H1 (cell line): ENCODE results near the gene L3MBTL4. TPM values are rescaled to one million over a fixed set of nuclear protein-coding genes. Genes with fewer than 3 reads are reported as not detected.

Experiments used
- CTCF ChIA-PET: fragments of 300-600 bp; sonication (Branson Sonifier 250); formaldehyde crosslinking; loops from one replicate; lab custom pipeline; 2021; ENCODE audit not compliant: partially characterized antibody; lab: Charles Lee
- POLR2A ChIA-PET: fragments of 300-600 bp; sonication (Branson Sonifier 250); formaldehyde crosslinking; loops from one replicate; lab custom pipeline; 2021; ENCODE audit warnings: inconsistent platforms; ENCODE audit not compliant: partially characterized antibody; lab: Charles Lee
- DNase-seq, 2 experiments: peaks; one replicate each; pipeline versions ENCODE4 v3.0.0 to v3.0.0-alpha.2; 2010 to 2022; ENCODE audit warnings: low spot score in 2 of 2, low read depth in 1 of 2, mixed read lengths in 1 of 2
- FAIRE-seq: peaks from 2 replicates; lab custom pipeline; 2011; peaks lifted over from hg19 to GRCh38; lab: Jason Lieb, UNC
- H2AFZ ChIP-seq: 2 replicates; pipeline ENCODE4 v1.8.1; 2012; ENCODE audit warnings: low read length, inconsistent platforms
- H2AK5ac ChIP-seq: 2 replicates; pipeline ENCODE4 v1.6.1; 2013; ENCODE audit warnings: low read depth, low read length
- H2BK120ac ChIP-seq: replicated peaks from 2 replicates; pipeline ENCODE3; 2013; ENCODE audit warnings: low read depth, low read length, inconsistent platforms
- H2BK12ac ChIP-seq: 2 replicates; pipeline ENCODE4 v1.6.1; 2013; ENCODE audit warnings: low read depth, low read length
- H2BK15ac ChIP-seq: 2 replicates; pipeline ENCODE4 v1.6.1; 2013; ENCODE audit warnings: low read length
- H2BK20ac ChIP-seq: 2 replicates; pipeline ENCODE4 v1.6.1; 2013; ENCODE audit warnings: low read length
- H2BK5ac ChIP-seq: 2 replicates; pipeline ENCODE4 v1.6.1; 2013; ENCODE audit warnings: low read depth, low read length
- H3K14ac ChIP-seq: 2 replicates; pipeline ENCODE4 v1.6.1; 2013; ENCODE audit warnings: inconsistent platforms; ENCODE audit not compliant: insufficient read length
- H3K18ac ChIP-seq: 2 replicates; pipeline ENCODE4 v1.6.1; 2013; ENCODE audit warnings: low read length; ENCODE audit errors: extremely low read depth
- H3K23ac ChIP-seq: 2 replicates; pipeline ENCODE4 v1.6.1; 2013; ENCODE audit warnings: inconsistent platforms; ENCODE audit not compliant: insufficient read length
- H3K23me2 ChIP-seq: 2 replicates; pipeline ENCODE4 v1.6.1; 2013; ENCODE audit warnings: low read depth, low read length
- H3K27ac ChIP-seq: 2 replicates; pipeline ENCODE4 v1.6.1; 2011; ENCODE audit warnings: low read depth, low read length, inconsistent platforms
- H3K27me3 ChIP-seq, 4 experiments: replicated peaks in 1 of 4; 1 replicate in 1 of 4; 2 replicates in 3 of 4; pipeline versions ENCODE4 v1.6.1 to v1.8.1; 2011 to 2013; ENCODE audit warnings: low read length in 3 of 4, mild to moderate bottlenecking in 3 of 4, inconsistent platforms in 2 of 4, mixed read lengths in 2 of 4, moderate library complexity in 1 of 4; ENCODE audit not compliant: control insufficient read depth in 3 of 4, insufficient read depth in 3 of 4; ENCODE audit errors: extremely low read depth in 1 of 4
- H3K36me3 ChIP-seq, 4 experiments: 2 replicates each; pipeline versions ENCODE4 v1.6.1 to v1.8.1; 2011 to 2013; ENCODE audit warnings: mild to moderate bottlenecking in 4 of 4, low read length in 3 of 4, moderate library complexity in 2 of 4, control low read depth in 1 of 4, inconsistent platforms in 1 of 4; ENCODE audit not compliant: insufficient read depth in 4 of 4, control insufficient read depth in 2 of 4
- H3K4ac ChIP-seq: replicated peaks from 2 replicates; pipeline ENCODE3; 2013; ENCODE audit warnings: low read length, low read depth, mixed read lengths, inconsistent platforms; ENCODE audit not compliant: insufficient read length
- H3K4me1 ChIP-seq, 4 experiments: replicated peaks in 1 of 4; 1 replicate in 1 of 4; 2 replicates in 3 of 4; pipeline versions ENCODE4 v1.6.1 to v1.8.1; 2011 to 2013; ENCODE audit warnings: low read length in 3 of 4, inconsistent platforms in 2 of 4, mixed read lengths in 1 of 4; ENCODE audit not compliant: insufficient read depth in 4 of 4, control insufficient read depth in 3 of 4
- H3K4me2 ChIP-seq, 2 experiments: 2 replicates each; pipeline versions ENCODE4 v1.6.1 to v1.8.1; 2011 to 2013; ENCODE audit warnings: low read depth in 2 of 2, low read length in 2 of 2, control low read depth in 1 of 2, inconsistent platforms in 1 of 2, mild to moderate bottlenecking in 1 of 2; ENCODE audit not compliant: insufficient read depth in 1 of 2
- H3K4me3 ChIP-seq, 4 experiments: fragments of 200-600, 300-600 bp in 1 of 4; sonication (generic), shearing (Covaris generic), sonication (Bioruptor Twin) in 1 of 4; 2 replicates each; pipeline versions ENCODE4 v1.5.1 to v1.8.1; 2011 to 2016; ENCODE audit warnings: low read length in 4 of 4, low read depth in 3 of 4, control low read depth in 2 of 4, inconsistent platforms in 2 of 4, mild to moderate bottlenecking in 2 of 4, mixed read lengths in 1 of 4, moderate library complexity in 1 of 4; ENCODE audit not compliant: insufficient read depth in 2 of 4; ENCODE audit errors: extremely low read depth in 1 of 4
- H3K56ac ChIP-seq: replicated peaks from 2 replicates; pipeline ENCODE3; 2013; ENCODE audit warnings: low read depth, mild to moderate bottlenecking, mixed read lengths, low read length, inconsistent platforms; ENCODE audit not compliant: insufficient read length
- H3K79me1 ChIP-seq: 2 replicates; pipeline ENCODE4 v1.6.1; 2013; ENCODE audit warnings: low read depth, low read length, control low read depth
- H3K79me2 ChIP-seq, 2 experiments: 2 replicates each; pipeline versions ENCODE4 v1.6.1 to v1.8.1; 2012 to 2013; ENCODE audit warnings: low read length in 2 of 2, mild to moderate bottlenecking in 2 of 2, inconsistent platforms in 1 of 2; ENCODE audit not compliant: insufficient read depth in 2 of 2, control insufficient read depth in 1 of 2
- H3K9ac ChIP-seq, 4 experiments: replicated peaks in 1 of 4; 1 replicate in 1 of 4; 2 replicates in 3 of 4; pipeline versions ENCODE4 v1.6.1 to v1.8.1; 2011 to 2013; ENCODE audit warnings: low read depth in 3 of 4, low read length in 3 of 4, control low read depth in 2 of 4, mild to moderate bottlenecking in 2 of 4, moderate library complexity in 2 of 4, inconsistent platforms in 1 of 4; ENCODE audit errors: extremely low read depth in 1 of 4
- H3K9me3 ChIP-seq, 2 experiments: 2 replicates each; pipeline versions ENCODE4 v1.6.1 to v1.8.1; 2012 to 2013; ENCODE audit warnings: mild to moderate bottlenecking in 2 of 2, moderate library complexity in 2 of 2, control low read depth in 1 of 2, inconsistent platforms in 1 of 2, low read depth in 1 of 2, low read length in 1 of 2, mixed read lengths in 1 of 2; ENCODE audit not compliant: insufficient read depth in 2 of 2
- H4K20me1 ChIP-seq, 2 experiments: replicated peaks in 1 of 2; 2 replicates each; pipeline versions ENCODE3 to v1.8.1; 2011 to 2013; ENCODE audit warnings: inconsistent platforms in 2 of 2, low read length in 2 of 2, mild to moderate bottlenecking in 1 of 2; ENCODE audit not compliant: insufficient read depth in 2 of 2, control insufficient read depth in 1 of 2
- H4K5ac ChIP-seq: 2 replicates; pipeline ENCODE4 v1.6.1; 2013; ENCODE audit warnings: low read length, low read depth, mixed read lengths, inconsistent platforms; ENCODE audit not compliant: insufficient read length
- H4K8ac ChIP-seq: 2 replicates; pipeline ENCODE4 v1.8.0; 2013; ENCODE audit warnings: mild to moderate bottlenecking, moderate library complexity, low read length, inconsistent platforms; ENCODE audit not compliant: insufficient read depth; ENCODE audit errors: extremely low read depth
- H4K91ac ChIP-seq: replicated peaks from 2 replicates; pipeline ENCODE3; 2013; ENCODE audit warnings: low read length, mixed read lengths, inconsistent platforms; ENCODE audit not compliant: insufficient read length
- ASH2L ChIP-seq: fragments of 200-600, 300-600 bp; sonication (generic); IDR thresholded peaks from one replicate; pipeline ENCODE4 v1.7.1; 2017; ENCODE audit warnings: low read length
- ATF3 ChIP-seq: IDR thresholded peaks from 2 replicates; pipeline ENCODE4 v1.6.1; 2011; ENCODE audit warnings: low read depth, mild to moderate bottlenecking, low read length; ENCODE audit not compliant: insufficient read depth
- BCL11A ChIP-seq, 2 experiments: IDR thresholded peaks; one replicate each; pipeline ENCODE4 v1.6.1; 2011; ENCODE audit warnings: low read depth in 2 of 2, low read length in 2 of 2, mild to moderate bottlenecking in 2 of 2
- BRCA1 ChIP-seq: IDR thresholded peaks from 2 replicates; pipeline ENCODE4 v1.6.1; 2012; ENCODE audit warnings: low read depth, low read length, improper control_type of control experiment
- EGR1 ChIP-seq: IDR thresholded peaks from 2 replicates; pipeline ENCODE4 v1.6.1; 2011; ENCODE audit warnings: low read depth, low read length, borderline replicate concordance
- HDAC2 ChIP-seq, 2 experiments: fragments of 300-600 bp in 1 of 2; sonication (generic) in 1 of 2; IDR thresholded peaks; 2 replicates each; pipeline ENCODE4 v1.6.1; 2011 to 2012; ENCODE audit warnings: low read depth in 2 of 2, low read length in 2 of 2, mild to moderate bottlenecking in 2 of 2, moderate library complexity in 2 of 2, borderline replicate concordance in 1 of 2, inconsistent platforms in 1 of 2
- JUND ChIP-seq: IDR thresholded peaks from 2 replicates; pipeline ENCODE4 v1.6.1; 2011; ENCODE audit warnings: mild to moderate bottlenecking, improper control_type of control experiment, low read length
- KDM1A ChIP-seq: fragments of 200-600, 300-600 bp; sonication (generic); IDR thresholded peaks from 2 replicates; pipeline ENCODE4 v1.7.1; 2016; ENCODE audit warnings: mild to moderate bottlenecking, low read length, borderline replicate concordance
- POU5F1 ChIP-seq: IDR thresholded peaks from 2 replicates; pipeline ENCODE4 v1.6.1; 2011; ENCODE audit warnings: low read depth, mild to moderate bottlenecking, low read length, moderate library complexity
- RNF2 ChIP-seq: fragments of 200-900, 300-1000 bp; sonication (generic); IDR thresholded peaks from 2 replicates; pipeline ENCODE4 v1.7.1; 2016; ENCODE audit warnings: borderline replicate concordance, low read depth, mild to moderate bottlenecking, antibody characterized with exemption, low read length; ENCODE audit not compliant: poor library complexity, severe bottlenecking; ENCODE audit errors: missing control alignments
- RXRA ChIP-seq: IDR thresholded peaks from 2 replicates; pipeline ENCODE4 v1.6.1; 2011; ENCODE audit warnings: low read depth, mild to moderate bottlenecking, low read length, moderate library complexity; ENCODE audit not compliant: insufficient read depth
- SIRT6 ChIP-seq: IDR thresholded peaks from one replicate; pipeline ENCODE4 v1.7.1; 2012; ENCODE audit warnings: low read length, inconsistent platforms
- SP2 ChIP-seq: IDR thresholded peaks from 2 replicates; pipeline ENCODE4 v1.6.1; 2012; ENCODE audit warnings: mild to moderate bottlenecking, low read length, inconsistent platforms
- TCF12 ChIP-seq: IDR thresholded peaks from 2 replicates; pipeline ENCODE4 v1.6.1; 2011; ENCODE audit warnings: low read depth, mild to moderate bottlenecking, low read length
- YY1 ChIP-seq: IDR thresholded peaks from 2 replicates; pipeline ENCODE4 v1.6.1; 2011; ENCODE audit warnings: low read depth, mild to moderate bottlenecking, low read length
- WGBS, 2 experiments: shearing (Covaris generic) in 1 of 2; methylation state at CpG; one replicate each; pipeline versions ENCODE4 v1.1.6 to v1.1.7; 2013 to 2015; ENCODE audit warnings: low lambda C conversion rate in 2 of 2, mixed read lengths in 2 of 2, inconsistent platforms in 1 of 2, low coverage in 1 of 2, missing lambda C conversion rate in 1 of 2; ENCODE audit not compliant: insufficient replicate concordance in 2 of 2, insufficient coverage in 1 of 2, insufficient read length in 1 of 2; ENCODE audit errors: extremely low coverage in 1 of 2, missing lambda C conversion rate in 1 of 2; 5-methylcytosine and 5-hydroxymethylcytosine counted together
- polyA plus RNA-seq, 7 experiments: library from polyadenylated mRNA; depleted of rRNA in 3 of 7; stranded (reverse) in 5 of 7; unstranded in 2 of 7; fragments of >200 nt in 5 of 7; fragments of 200-250 nt in 2 of 7; gene quantifications; 1 replicate in 5 of 7; 2 replicates in 1 of 7; 4 replicates in 1 of 7; pipeline versions ENCODE4 v1.2.1 to v1.2.3, GENCODE V29; 2011 to 2013; ENCODE audit warnings: missing spikeins in 2 of 7, mixed read lengths in 2 of 7
- total RNA-seq: library from RNA; stranded (reverse); fragmentation: NEBNext Ultra II Directional; extraction: Animal tissue kit (Norgen Biotek cat#: 25700); gene quantifications from 2 replicates; pipeline ENCODE4 v1.2.1, GENCODE V29; 2021

L3MBTL4 gene
- total and polyA plus RNA-seq, 2 of the 8 experiments (the other 6 are each of a cell fraction or from before 2014, with no cell fraction given): 1.0 to 2.1 TPM

GRCh38 chr18:5964996-5965395 lies 449.7 kb downstream of the L3MBTL4 start:
- no peaks in the 10 kb centered on the region for H3K9me3 ChIP-seq
- no peak overlapping the region for H3K4me3 ChIP-seq
- no peak overlapping the region for H3K4me2 ChIP-seq
- H3K36me3 ChIP-seq: no peaks in the 10 kb centered on the region
- H3K23ac ChIP-seq: no peak overlapping the region
- H2BK12ac ChIP-seq: no peak overlapping the region
- FAIRE-seq (no peak), DNase-seq (no peak)
- no peaks in the 10 kb centered on the region for H3K27me3 ChIP-seq
- no peak overlapping the region for H2BK120ac ChIP-seq
- no peak overlapping the region for H2AK5ac ChIP-seq
- H3K23me2 ChIP-seq: no peaks in the 10 kb centered on the region
- no peak overlapping the region for H4K8ac ChIP-seq
- H3K4ac ChIP-seq: no peak overlapping the region
- H3K27ac ChIP-seq: no peak overlapping the region
- H3K18ac ChIP-seq: no peak overlapping the region
- ChIA-PET POLR2A (no interaction called here), CTCF (interaction anchor here (1.0 to 1.4 kb wide), 2 partner anchors 10 to 85 kb away, joined by 3 read pairs; no protein-coding TSS in a partner anchor)
- H3K14ac ChIP-seq: no peak overlapping the region
- H2BK15ac ChIP-seq: no peak overlapping the region
- H3K79me2 ChIP-seq: no peaks in the 10 kb centered on the region
- H4K20me1 ChIP-seq: no peaks in the 10 kb centered on the region
- H3K79me1 ChIP-seq: no peaks in the 10 kb centered on the region
- peaks cover 0 to 4% (median 2%) of the 10 kb centered on the region in 4 experiments; a peak in 4 of 7 replicates for H3K4me1 ChIP-seq
- H3K56ac ChIP-seq: no peak overlapping the region
- no peak overlapping the region for H4K5ac ChIP-seq
- H4K91ac ChIP-seq: no peak overlapping the region
- 64% methylated on average over 2 of the region's 2 CpGs; no CpG with 5 or more reads in 1 of the 2 experiments for WGBS, 2 experiments
- no peak overlapping the region for H3K9ac ChIP-seq
- H2BK5ac ChIP-seq: no peak overlapping the region
- no peak overlapping the region for H2AFZ ChIP-seq
- no peak overlapping the region for H2BK20ac ChIP-seq
- TF ChIP-seq KDM1A: no peak
- no peak for TF ChIP-seq ATF3
- no peak for TF ChIP-seq ASH2L
- no peak for TF ChIP-seq YY1
- no peak for TF ChIP-seq RNF2
- TF ChIP-seq RXRA: no peak
- TF ChIP-seq JUND: no peak
- TF ChIP-seq BRCA1: no peak
- TF ChIP-seq TCF12: no peak
- TF ChIP-seq EGR1: no peak
- TF ChIP-seq SIRT6: no peak
- TF ChIP-seq BCL11A (IDR thresholded peaks at IDR 0.05; ENCODE audit: low read depth in 2 of 2, low read length in 2 of 2): no peak
- TF ChIP-seq HDAC2 (IDR thresholded peaks at IDR 0.05; ENCODE audit: borderline replicate concordance in 1 of 2, low read depth in 2 of 2, low read length in 2 of 2): no peak
- no peak for TF ChIP-seq POU5F1
- TF ChIP-seq SP2: no peak
